B cell (primary cell): ENCODE measurements around the gene POLA2. TPM values are rescaled to one million over a fixed set of nuclear protein-coding genes. Genes with fewer than 3 reads are reported as not detected.

Experiments
- ATAC-seq: fragments of 200-7000 bp; cut with Tn5 transposase; one replicate; pipeline ENCODE4 v1.10.0; 2021; ENCODE audit warnings: low read depth, mild to moderate bottlenecking, moderate number of reproducible peaks, moderate library complexity
- CTCF ChIA-PET: fragments of 350-600 bp; sonication (Branson Sonifier 250); formaldehyde crosslinking; loops from one replicate; lab custom pipeline; 2021; ENCODE audit warnings: antibody characterized with exemption, inconsistent platforms; lab: Charles Lee
- POLR2A ChIA-PET: fragments of 350-600 bp; sonication (Branson Sonifier 250); formaldehyde crosslinking; loops from one replicate; lab custom pipeline; 2021; ENCODE audit warnings: antibody characterized with exemption; lab: Charles Lee
- DNase-seq: peaks from one replicate; pipeline ENCODE4 v3.0.0; 2013
- H2AFZ ChIP-seq: 2 replicates; pipeline ENCODE4 v1.6.1; 2012; ENCODE audit warnings: mild to moderate bottlenecking, low read depth, low read length; ENCODE audit not compliant: insufficient read depth, poor library complexity, severe bottlenecking
- H3K27ac ChIP-seq, 2 donors: 1 replicate in 1 of 2; 2 replicates in 1 of 2; pipeline ENCODE4 v1.5.1; 2012 to 2013; ENCODE audit warnings: low read length in 2 of 2, mild to moderate bottlenecking in 2 of 2, moderate library complexity in 1 of 2
- H3K27me3 ChIP-seq, 4 experiments: fragments of 200-600 bp in 1 of 4; sonication (generic) in 1 of 4; replicated peaks in 1 of 4; 1 replicate in 2 of 4; 2 replicates in 2 of 4; pipeline versions ENCODE4 v1.6.1 to v1.7.0; 2013 to 2016; ENCODE audit warnings: low read length in 3 of 4, mild to moderate bottlenecking in 2 of 4, mixed read lengths in 1 of 4, moderate library complexity in 1 of 4; ENCODE audit not compliant: insufficient read depth in 4 of 4, control insufficient read depth in 3 of 4; ENCODE audit errors: control extremely low read depth in 1 of 4
- H3K36me3 ChIP-seq, 2 experiments: replicated peaks in 1 of 2; 1 replicate in 1 of 2; 2 replicates in 1 of 2; pipeline versions ENCODE4 v1.6.1 to v1.7.1; 2013; ENCODE audit warnings: low read length in 1 of 2; ENCODE audit not compliant: insufficient read depth in 2 of 2, control insufficient read depth in 1 of 2; ENCODE audit errors: control extremely low read depth in 1 of 2, extremely low read depth in 1 of 2
- H3K4me1 ChIP-seq, 2 donors: fragments of 200-600 bp in 1 of 2; sonication (generic) in 1 of 2; 1 replicate in 1 of 2; 2 replicates in 1 of 2; pipeline versions ENCODE4 v1.5.1 to v1.6.1; 2013 to 2017; ENCODE audit warnings: low read length in 2 of 2; ENCODE audit not compliant: control insufficient read depth in 2 of 2, insufficient read depth in 2 of 2
- H3K4me2 ChIP-seq: replicated peaks from 2 replicates; pipeline ENCODE3; 2012; ENCODE audit warnings: mild to moderate bottlenecking, low read depth, low read length; ENCODE audit not compliant: poor library complexity, severe bottlenecking
- H3K4me3 ChIP-seq, 5 experiments: fragments of 200-600 bp in 1 of 5; sonication (generic) in 1 of 5; 1 replicate in 3 of 5; 2 replicates in 2 of 5; pipeline versions ENCODE4 v1.5.1 to v1.7.0; 2011 to 2016; ENCODE audit warnings: low read length in 4 of 5, mild to moderate bottlenecking in 4 of 5, low read depth in 2 of 5, control low read depth in 1 of 5, moderate library complexity in 1 of 5; ENCODE audit not compliant: insufficient read depth in 1 of 5; ENCODE audit errors: control extremely low read depth in 1 of 5, extremely low read depth in 1 of 5
- H3K79me2 ChIP-seq: fragments of 200-600 bp; sonication (generic); one replicate; pipeline ENCODE4 v1.6.0; 2016; ENCODE audit warnings: low read length; ENCODE audit not compliant: control insufficient read depth, insufficient read depth
- H3K9ac ChIP-seq: fragments of 200-600 bp; sonication (generic); 2 replicates; pipeline ENCODE4 v1.6.1; 2017; ENCODE audit warnings: mild to moderate bottlenecking, low read length, moderate library complexity
- H3K9me3 ChIP-seq, 3 donors: one replicate each; pipeline versions ENCODE4 v1.6.1 to v1.7.1; 2013; ENCODE audit warnings: low read length in 2 of 3; ENCODE audit not compliant: control insufficient read depth in 2 of 3, insufficient read depth in 1 of 3; ENCODE audit errors: control extremely low read depth in 1 of 3
- H4K20me1 ChIP-seq: 2 replicates; pipeline ENCODE4 v1.6.0; 2012; ENCODE audit warnings: mild to moderate bottlenecking, low read length; ENCODE audit not compliant: insufficient read depth, control insufficient read depth, poor library complexity, severe bottlenecking
- H3K27ac Mint-ChIP-seq: one replicate; pipeline ENCODE4 v1.8.0; 2021; ENCODE audit warnings: mixed read lengths
- H3K27me3 Mint-ChIP-seq: one replicate; pipeline ENCODE4 v1.8.0; 2021; ENCODE audit warnings: mixed read lengths
- H3K4me1 Mint-ChIP-seq: one replicate; pipeline ENCODE4 v1.8.0; 2021; ENCODE audit warnings: mixed read lengths
- H3K4me3 Mint-ChIP-seq: one replicate; pipeline ENCODE4 v1.8.0; 2021; ENCODE audit warnings: mixed read lengths
- H3K9me3 Mint-ChIP-seq: one replicate; pipeline ENCODE4 v1.8.0; 2022; ENCODE audit warnings: mixed read lengths; ENCODE audit not compliant: insufficient read depth
- CTCF ChIP-seq: fragments of 200-600 bp; IDR thresholded peaks from one replicate; pipeline ENCODE4 v1.8.0; 2022; ENCODE audit warnings: antibody characterized with exemption, mild to moderate bottlenecking
- EZH2 ChIP-seq: IDR thresholded peaks from 2 replicates; pipeline ENCODE4 v1.6.1; 2012; ENCODE audit warnings: borderline replicate concordance, low read depth, mild to moderate bottlenecking, moderate library complexity, low read length; ENCODE audit not compliant: insufficient read depth, poor library complexity, severe bottlenecking
- WGBS: methylation state at CpG from one replicate; pipeline ENCODE4 v1.1.5; 2013; ENCODE audit warnings: missing lambda C conversion rate; ENCODE audit not compliant: insufficient coverage; 5-methylcytosine and 5-hydroxymethylcytosine counted together
- intact Hi-C: fragments of 100-400 bp; cut with micrococcal nuclease; formaldehyde crosslinking; loops from one replicate; pipeline ENCODE4 v1.10.0; 2022
- polyA plus RNA-seq: library from polyadenylated mRNA; depleted of rRNA; stranded (reverse); fragments of >200 nt; gene quantifications from 2 replicates; pipeline ENCODE4 v1.2.3, GENCODE V29; 2012
- total RNA-seq, 2 donors: library from RNA; stranded (reverse); fragments of 120-200 nt in 1 of 2; gene quantifications; 1 replicate in 1 of 2; 2 replicates in 1 of 2; pipeline versions ENCODE4 v1.2.3 to v1.2.4, GENCODE V29; 2013 to 2022

Gene POLA2
- total and polyA plus RNA-seq, 2 donors (not counting 1 experiment from before 2014, with no cell fraction given), result 13.0 to 28.7 TPM

GRCh38 chr11:65304110-65304509 is 42.3 kb downstream of the POLA2 start:
- Histone ChIP-seq H3K4me2 (no peak overlapping the region), H3K4me3 (no peak overlapping the region), H3K27ac (no peak overlapping the region), H3K36me3 (no peaks in the 10 kb centered on the region), H3K27me3 (no peaks in the 10 kb centered on the region), H4K20me1 (no peaks in the 10 kb centered on the region), H3K4me1 (no peaks in the 10 kb centered on the region), H3K79me2 (no peaks in the 10 kb centered on the region), H2AFZ (no peak overlapping the region), H3K9me3 (no peaks in the 10 kb centered on the region), H3K9ac (no peak overlapping the region)
- Mint-ChIP-seq H3K27me3 (no peaks in the 10 kb centered on the region), H3K27ac (no peak overlapping the region), H3K4me3 (no peak overlapping the region), H3K9me3 (no peaks in the 10 kb centered on the region), H3K4me1 (no peaks in the 10 kb centered on the region)
- intact Hi-C loops, result no loop called here
- WGBS, result 97% methylated on average over 4 of the region's 4 CpGs
- ChIA-PET CTCF (interaction anchor here (0.5 kb wide), 1 partner anchor 640 kb away, joined by 5 read pairs; no protein-coding TSS in a partner anchor), POLR2A (no interaction called here)
- no peak for ATAC-seq
- DNase-seq, result no peak
- TF ChIP-seq CTCF (no peak), EZH2 (no peak)

- DNase-seq, result no peak
- H3K9me3 Mint-ChIP-seq, result no peaks in the 10 kb centered on the region
- no peak overlapping the region for H3K9ac ChIP-seq
- H3K4me1 Mint-ChIP-seq, result no peaks in the 10 kb centered on the region
- TF ChIP-seq CTCF (no peak), EZH2 (no peak)
- H3K4me3 ChIP-seq, result no peak overlapping the region
- ATAC-seq, result no peak
- H3K9me3 ChIP-seq, result no peaks in the 10 kb centered on the region
- no peaks in the 10 kb centered on the region for H4K20me1 ChIP-seq
- H3K4me3 Mint-ChIP-seq, result no peak overlapping the region
- H3K27me3 Mint-ChIP-seq, result no peaks in the 10 kb centered on the region
- ChIA-PET POLR2A (no interaction called here), CTCF (interaction anchor here (0.6 kb wide), 1 partner anchor 170 kb away, joined by 3 read pairs; the partner anchor contains the start of gene SYVN1)
- no peaks in the 10 kb centered on the region for H3K4me1 ChIP-seq
- H3K36me3 ChIP-seq, result no peaks in the 10 kb centered on the region
- intact Hi-C loops, result no loop called here
- H3K79me2 ChIP-seq, result no peaks in the 10 kb centered on the region
- H3K4me2 ChIP-seq, result no peak overlapping the region
- H3K27ac ChIP-seq, result no peak overlapping the region
- 96% methylated on average over 5 of the region's 7 CpGs for WGBS
- no peak overlapping the region for H2AFZ ChIP-seq
- no peak overlapping the region for H3K27ac Mint-ChIP-seq
- H3K27me3 ChIP-seq, result no peaks in the 10 kb centered on the region
Measured at GRCh38 chr11:65304613-65305012, 42.9 kb downstream of the POLA2 start.
